Activated CD4-positive, CD25-positive, alpha-beta regulatory T cell treated with anti-CD3 and anti-CD28 coated beads, Interleukin-2, amount 50 U/mL, for 24 hours (primary cell): ENCODE data around the gene GPRC5D.

Source experiments
- ATAC-seq, 2 donors: fragments of 150-1000 bp; cut with Tn5 transposase; one replicate each; pipeline ENCODE4 v1.10.0; 2021; ENCODE audit warnings: mild to moderate bottlenecking in 1 of 2, moderate library complexity in 1 of 2

The GPRC5D gene

GRCh38 chr12:12979126-12979525, 27.2 kb upstream of the GPRC5D start:
- ATAC-seq: no peak

GRCh38 chr12:12977231-12977630, 25.3 kb upstream of the GPRC5D start:
- no peak for ATAC-seq

GRCh38 chr12:12976366-12976765, 24.4 kb upstream of the GPRC5D start:
- no peak for ATAC-seq

- no peak for ATAC-seq
Measured at GRCh38 chr12:12975322-12976077, 23.5 kb upstream of the GPRC5D start.

GRCh38 chr12:12974211-12974610, 22.2 kb upstream of the GPRC5D start:
- no peak for ATAC-seq

GRCh38 chr12:12973019-12973418, 21.0 kb upstream of the GPRC5D start:
- ATAC-seq: no peak

- ATAC-seq: no peak
Measured at GRCh38 chr12:12965836-12966235, 13.9 kb upstream of the GPRC5D start.

GRCh38 chr12:12964255-12964654, 12.3 kb upstream of the GPRC5D start:
- ATAC-seq: no peak

GRCh38 chr12:12960639-12961209, 8.8 kb upstream of the GPRC5D start:
- ATAC-seq: no peak

- ATAC-seq: no peak
Measured at GRCh38 chr12:12958886-12959285, 6.9 kb upstream of the GPRC5D start.

- no peak for ATAC-seq
Measured at GRCh38 chr12:12954878-12955625, 3.1 kb upstream of the GPRC5D start.

GRCh38 chr12:12954356-12954755, 2.4 kb upstream of the GPRC5D start:
- ATAC-seq: no peak

GRCh38 chr12:12951504-12951903, 466 bp downstream of the GPRC5D start:
- ATAC-seq: no peak

GRCh38 chr12:12947902-12948301, 4.1 kb downstream of the GPRC5D start:
- no peak for ATAC-seq

GRCh38 chr12:12946686-12947355, 5.1 kb downstream of the GPRC5D start:
- ATAC-seq: no peak

- ATAC-seq: no peak
Measured at GRCh38 chr12:12945591-12945990, 6.4 kb downstream of the GPRC5D start.

GRCh38 chr12:12943586-12944260, 8.2 kb downstream of the GPRC5D start:
- ATAC-seq: no peak

- no peak for ATAC-seq
Measured at GRCh38 chr12:12941450-12942350, 10.3 kb downstream of the GPRC5D start.

- no peak for ATAC-seq
Measured at GRCh38 chr12:12939888-12940287, 12.1 kb downstream of the GPRC5D start.

- no peak for ATAC-seq
Measured at GRCh38 chr12:12938541-12938940, 13.4 kb downstream of the GPRC5D start.

GRCh38 chr12:12936983-12937491, 14.9 kb downstream of the GPRC5D start:
- ATAC-seq: no peak
